ENCODE data around the gene RILPL1.

GRCh38 chr12:123449249-123449733 lies 84.2 kb downstream of the RILPL1 start:
- TF ChIP-seq, protein P1, sequence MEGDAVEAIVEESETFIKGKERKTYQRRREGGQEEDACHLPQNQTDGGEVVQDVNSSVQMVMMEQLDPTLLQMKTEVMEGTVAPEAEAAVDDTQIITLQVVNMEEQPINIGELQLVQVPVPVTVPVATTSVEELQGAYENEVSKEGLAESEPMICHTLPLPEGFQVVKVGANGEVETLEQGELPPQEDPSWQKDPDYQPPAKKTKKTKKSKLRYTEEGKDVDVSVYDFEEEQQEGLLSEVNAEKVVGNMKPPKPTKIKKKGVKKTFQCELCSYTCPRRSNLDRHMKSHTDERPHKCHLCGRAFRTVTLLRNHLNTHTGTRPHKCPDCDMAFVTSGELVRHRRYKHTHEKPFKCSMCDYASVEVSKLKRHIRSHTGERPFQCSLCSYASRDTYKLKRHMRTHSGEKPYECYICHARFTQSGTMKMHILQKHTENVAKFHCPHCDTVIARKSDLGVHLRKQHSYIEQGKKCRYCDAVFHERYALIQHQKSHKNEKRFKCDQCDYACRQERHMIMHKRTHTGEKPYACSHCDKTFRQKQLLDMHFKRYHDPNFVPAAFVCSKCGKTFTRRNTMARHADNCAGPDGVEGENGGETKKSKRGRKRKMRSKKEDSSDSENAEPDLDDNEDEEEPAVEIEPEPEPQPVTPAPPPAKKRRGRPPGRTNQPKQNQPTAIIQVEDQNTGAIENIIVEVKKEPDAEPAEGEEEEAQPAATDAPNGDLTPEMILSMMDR (conservative IDR thresholded peaks at IDR 0.05 in 1 of 2, IDR thresholded peaks at IDR 0.05 in 1 of 2; ENCODE audit: low read depth in 1 of 2, low read length in 2 of 2): no peak
- no peak for TF ChIP-seq EZH2 (IDR thresholded peaks at IDR 0.05; ENCODE audit: low read length, missing control alignments)

Data from fibroblast of lung (primary cell).